Fibroblast of skin of left biceps (primary cell): ENCODE data around the gene LHFPL3.
"Not testable (repeated sequence)": the region's sequence is repeated elsewhere in the genome, so short reads cannot be mapped to it uniquely, and the experiment has no call there.

ENCODE experiments used
- DNase-seq, 2 experiments: peaks; one replicate each; pipeline ENCODE4 v3.0.0-alpha.2; 2013; ENCODE audit warnings: low read depth in 2 of 2

The LHFPL3 gene

DNA sequence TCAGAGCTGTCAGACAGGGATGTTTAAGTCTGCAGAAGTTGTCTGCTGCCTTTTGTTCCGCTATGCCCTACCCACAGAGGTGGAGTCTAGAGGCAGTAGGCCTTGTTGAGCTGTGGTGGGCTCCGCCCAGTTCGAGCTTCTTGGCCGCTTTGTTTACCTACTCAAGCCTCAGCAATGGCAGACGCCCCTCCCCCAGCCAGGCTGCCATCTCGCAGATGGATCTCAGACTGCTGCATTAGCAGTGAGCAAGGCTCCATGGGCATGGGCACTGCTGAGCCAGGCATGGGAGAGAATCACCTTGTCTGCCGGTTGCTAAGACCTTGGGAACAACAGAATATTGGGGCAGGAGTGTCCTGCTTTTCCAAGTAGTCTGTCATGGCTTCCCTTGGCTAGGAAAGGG is 267.2 kb downstream of the LHFPL3 start:
- not testable (repeated sequence) for DNase-seq

DNA sequence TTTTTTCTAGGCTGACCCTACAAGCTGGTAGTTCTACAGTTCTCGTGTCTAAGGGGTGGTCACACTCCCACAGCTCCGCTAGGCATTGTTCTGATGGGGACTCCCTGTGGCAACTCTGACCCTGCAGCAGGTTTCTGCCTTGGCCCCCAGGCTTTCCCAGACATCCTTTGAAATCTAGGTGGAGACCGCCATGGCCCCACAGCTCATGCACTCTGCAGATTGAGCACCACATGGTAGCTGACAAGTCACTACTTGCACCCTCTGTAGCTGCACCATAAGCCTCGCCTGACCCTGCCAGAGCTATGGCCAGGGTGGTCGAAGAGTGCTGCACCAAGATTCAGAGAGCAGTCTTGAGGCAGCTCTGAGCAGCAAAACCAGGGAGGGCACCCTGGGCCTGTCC is 275.6 kb downstream of the LHFPL3 start:
- no peak for DNase-seq

DNA sequence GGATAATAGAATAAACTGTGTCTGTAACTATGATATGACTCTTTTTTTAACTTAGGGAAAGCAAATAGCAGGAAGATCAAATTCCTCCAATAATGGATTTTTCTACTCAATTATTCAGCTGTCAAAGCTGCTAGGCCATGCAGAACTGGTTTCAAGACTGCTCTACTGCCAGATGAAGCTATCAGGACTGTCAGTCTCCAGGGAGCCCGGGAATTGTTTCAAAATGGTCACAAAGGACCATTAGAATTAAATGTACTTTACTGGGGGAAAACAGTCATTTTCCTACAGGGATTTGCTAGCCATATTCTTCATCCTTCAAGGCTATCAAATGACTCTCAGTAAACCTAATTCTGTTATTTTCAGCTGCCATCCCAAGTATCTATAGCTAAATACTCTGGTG is 276.3 kb downstream of the LHFPL3 start:
- no peak for DNase-seq

DNA sequence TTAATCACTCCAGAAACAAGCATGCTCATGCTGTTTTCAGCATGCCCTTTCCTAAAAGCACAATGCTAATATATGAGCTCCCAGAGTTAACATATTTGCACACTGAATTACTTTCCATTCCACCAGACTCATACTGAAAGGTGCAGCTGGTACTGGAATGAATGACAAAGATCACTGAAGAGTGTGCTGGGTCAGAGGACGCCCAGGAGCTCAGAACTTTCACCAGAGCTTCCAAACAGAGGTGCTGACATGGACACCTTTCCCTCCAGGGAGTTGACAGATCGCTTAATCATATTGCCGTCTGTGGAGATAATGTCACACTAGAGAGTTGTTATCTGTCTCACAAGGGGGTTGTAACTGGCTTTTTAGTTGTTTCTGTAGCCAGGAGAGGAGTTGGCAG is 292.9 kb downstream of the LHFPL3 start:
- DNase-seq = no peak

DNA sequence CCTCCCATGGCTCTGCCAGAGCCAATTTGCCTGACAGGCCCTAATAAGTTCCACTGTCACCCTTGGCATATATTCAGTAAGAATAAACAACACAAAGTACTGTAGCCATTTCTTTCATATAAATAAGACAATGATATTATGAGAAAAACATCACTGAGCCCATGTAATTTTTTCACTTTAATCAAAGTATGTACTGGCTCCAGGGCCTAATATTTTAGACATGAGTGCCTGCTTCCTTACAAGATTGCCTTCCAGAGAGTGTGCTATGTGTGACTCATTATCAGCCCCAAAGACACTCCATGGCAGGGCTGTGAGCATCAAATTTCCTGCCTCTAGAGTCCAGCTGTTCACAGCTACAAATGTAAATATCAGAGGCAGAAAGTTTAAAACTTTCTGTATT is 297.6 kb downstream of the LHFPL3 start:
- no peak for DNase-seq

DNA sequence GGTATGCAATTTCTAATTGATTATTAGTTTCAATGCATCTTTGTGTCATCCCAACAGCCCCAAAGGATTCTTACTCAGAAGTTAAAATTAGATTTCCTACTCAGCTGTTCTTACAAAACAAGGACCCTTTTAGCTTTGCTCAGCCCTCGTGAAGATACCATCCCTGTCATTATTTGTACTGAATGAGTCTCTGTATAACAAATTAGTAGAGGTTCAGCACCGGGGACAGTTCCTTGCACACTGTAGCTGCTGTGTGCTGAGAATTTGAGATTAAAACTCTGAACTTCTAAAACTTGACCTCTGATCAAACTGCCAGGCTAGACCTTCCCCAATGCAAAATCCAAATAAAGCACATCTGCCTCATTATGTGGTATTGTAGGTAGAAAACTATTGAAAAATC is 299.1 kb downstream of the LHFPL3 start:
- DNase-seq = peak in 1 of 2 experiments; percentile 1

DNA sequence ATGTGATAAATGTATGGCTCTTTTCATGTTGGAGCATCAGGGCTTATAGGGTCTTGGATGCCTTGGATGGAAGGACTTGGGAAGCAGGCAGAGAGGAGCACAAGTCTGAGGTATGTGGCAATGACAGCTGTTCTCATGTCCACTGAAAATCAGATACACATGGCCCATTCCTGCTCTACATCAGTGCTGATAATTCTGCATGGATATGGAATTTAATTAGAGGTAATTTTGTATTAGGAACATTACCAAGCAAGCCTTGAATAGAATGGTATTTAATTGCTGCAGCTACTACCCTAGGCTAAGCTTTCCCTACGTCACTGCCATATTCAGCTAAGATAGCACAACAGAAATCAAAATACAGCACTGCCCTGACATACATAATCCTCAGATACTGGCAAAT is 299.6 kb downstream of the LHFPL3 start:
- DNase-seq = no peak

DNA sequence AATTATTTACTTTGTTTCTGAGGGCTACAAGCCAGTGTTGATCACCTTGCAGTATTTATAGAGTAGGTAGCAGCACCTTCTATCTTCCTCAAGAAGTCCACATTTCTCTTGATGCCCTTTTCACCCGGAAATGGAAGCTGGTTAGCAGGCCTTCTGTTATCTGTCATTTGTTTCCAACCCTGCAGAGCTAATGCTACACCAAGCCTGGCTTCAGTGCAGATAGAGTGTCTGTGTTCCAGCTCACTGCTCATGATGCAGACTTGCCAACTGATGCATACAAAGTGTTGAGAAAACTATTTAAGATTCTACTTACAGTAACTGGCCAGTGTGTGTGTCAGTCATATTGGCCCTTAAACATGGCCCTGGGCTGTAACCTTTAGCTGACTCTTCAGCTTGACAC is 301.0 kb downstream of the LHFPL3 start:
- no peak for DNase-seq

DNA sequence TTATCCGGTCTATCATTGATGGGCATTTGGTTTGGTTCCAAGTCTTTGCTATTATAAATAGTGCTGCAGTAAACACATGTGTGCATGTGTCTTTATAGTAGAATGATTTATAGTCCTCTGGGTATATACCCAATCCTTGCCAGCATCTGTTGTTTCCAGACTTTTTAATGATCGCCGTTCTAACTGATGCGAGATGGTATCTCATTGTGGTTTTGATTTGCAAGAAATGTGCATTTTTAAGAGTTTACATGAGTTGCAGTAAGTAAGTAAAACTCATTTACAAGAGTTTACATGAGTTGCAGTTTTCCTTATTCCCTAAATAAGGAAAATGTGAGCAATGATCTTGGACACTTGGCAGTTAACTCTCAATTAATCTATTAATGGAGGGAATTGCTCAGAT is 312.1 kb downstream of the LHFPL3 start:
- no peak for DNase-seq

DNA sequence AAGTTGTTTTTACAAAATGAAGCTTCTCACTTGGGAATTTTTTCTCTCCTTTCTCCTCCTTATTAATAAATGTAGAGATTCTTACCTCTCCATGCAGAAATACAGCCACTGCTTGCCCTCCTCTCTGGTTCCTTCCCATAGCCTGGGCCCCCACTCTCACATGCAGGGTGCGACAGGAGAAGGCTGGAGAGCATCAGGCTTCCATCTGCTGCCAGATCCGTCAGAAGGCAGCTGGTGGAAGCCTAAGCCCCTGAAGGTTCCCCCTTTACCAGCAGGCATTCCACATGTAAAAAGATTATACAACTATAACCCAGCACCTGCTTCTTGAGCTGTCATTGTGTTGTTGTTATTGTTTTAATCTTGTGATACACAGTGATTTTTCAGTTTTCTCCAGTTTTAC is 314.2 kb downstream of the LHFPL3 start:
- no peak for DNase-seq

DNA sequence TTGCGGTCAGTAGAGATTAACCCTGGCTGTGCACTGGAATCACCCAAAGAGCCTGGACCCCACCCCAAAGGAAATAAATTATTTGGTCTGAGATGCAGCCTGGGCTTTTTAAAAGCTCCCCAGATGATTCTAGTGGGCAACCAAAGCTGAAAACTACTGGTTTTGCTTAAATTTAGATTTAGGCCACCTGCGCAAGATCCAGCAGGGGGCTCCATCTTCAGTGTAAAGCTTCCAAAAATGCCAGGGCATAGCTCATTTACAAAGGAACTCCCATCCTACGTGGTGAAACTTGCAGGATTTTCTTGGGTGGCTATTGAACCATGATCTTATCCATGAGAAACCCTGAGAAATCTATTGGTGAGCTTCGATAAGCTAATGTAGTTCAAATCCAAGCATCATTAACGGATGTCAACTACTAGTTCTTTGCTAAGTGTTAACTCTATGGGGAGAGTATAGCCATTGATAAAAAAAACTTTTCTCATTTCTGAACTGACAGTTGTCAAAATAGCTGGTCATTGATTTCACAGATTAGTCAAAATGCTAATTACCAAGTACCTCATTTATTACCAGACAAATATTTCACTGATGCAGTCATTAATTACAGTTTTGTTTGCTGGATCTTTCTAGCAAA is 315.3 kb downstream of the LHFPL3 start:
- DNase-seq = no peak

DNA sequence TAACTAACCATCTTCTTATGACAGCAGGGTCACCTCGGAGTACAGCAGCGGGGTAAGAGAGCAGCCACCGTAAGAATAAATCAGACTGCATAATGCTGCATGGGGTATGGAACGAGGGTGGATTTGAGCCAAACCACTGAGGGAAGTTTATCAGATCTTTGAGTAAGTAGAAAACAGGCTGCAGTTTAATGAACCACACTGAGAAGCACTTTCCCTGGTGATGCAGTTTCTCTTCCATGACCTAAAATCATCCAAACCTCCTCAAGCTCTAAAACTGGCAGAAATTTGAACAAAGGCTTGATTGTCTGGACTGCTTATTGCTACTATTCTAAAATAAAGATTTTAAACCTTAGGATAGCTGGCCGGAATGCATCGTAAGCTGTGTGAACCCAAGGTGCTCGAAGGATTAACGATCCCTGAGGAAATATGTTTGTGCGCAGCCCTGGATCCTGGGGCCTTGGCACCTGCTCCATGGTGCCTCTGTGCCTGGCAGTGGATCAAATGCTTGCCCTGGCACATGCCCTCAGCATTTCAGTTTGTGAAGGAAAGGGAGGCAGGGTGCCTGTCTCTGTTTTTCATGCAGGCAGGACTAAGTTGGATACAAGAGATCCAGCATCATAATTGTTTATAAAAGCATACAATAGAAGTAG is 322.7 kb downstream of the LHFPL3 start:
- DNase-seq = no peak

DNA sequence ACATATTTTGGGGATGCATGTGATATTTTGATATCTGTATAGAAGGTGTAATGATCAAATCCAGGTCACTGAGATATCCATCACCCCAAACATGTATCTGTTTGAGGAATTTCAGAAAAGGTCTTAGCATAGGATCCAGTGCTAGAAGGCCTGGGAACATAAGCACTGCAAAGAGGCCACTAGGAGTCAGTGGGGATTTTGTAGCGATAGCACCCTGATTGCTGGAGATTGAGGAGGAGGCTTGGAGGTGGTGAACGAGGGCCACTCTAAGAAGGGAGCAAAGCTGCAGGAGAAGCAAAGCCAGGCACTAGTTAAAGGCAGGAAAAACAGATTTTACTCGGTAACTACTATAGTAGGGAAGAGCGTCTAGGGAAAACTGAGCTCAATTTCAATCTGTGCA is 324.0 kb downstream of the LHFPL3 start:
- no peak for DNase-seq

DNA sequence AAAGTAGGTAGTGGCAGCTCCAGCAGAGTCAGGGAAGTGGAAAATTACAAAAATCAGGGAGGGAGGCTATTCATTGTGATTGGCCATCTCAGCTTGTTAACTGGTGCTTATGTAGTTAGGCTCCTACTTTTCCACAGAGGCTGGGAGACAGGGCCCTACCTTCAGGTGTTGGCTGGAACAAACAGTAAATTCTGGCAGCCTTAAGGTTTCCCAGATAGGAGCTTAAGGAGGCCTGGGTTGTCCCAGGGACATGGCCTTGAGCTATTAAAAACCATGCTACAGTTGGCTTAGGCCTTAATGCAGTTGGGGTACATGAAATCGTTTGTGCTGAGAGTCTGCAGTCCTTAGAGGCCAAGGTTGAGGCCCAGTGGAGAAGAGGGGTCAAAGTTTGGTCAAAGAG is 324.5 kb downstream of the LHFPL3 start:
- no peak for DNase-seq

DNA sequence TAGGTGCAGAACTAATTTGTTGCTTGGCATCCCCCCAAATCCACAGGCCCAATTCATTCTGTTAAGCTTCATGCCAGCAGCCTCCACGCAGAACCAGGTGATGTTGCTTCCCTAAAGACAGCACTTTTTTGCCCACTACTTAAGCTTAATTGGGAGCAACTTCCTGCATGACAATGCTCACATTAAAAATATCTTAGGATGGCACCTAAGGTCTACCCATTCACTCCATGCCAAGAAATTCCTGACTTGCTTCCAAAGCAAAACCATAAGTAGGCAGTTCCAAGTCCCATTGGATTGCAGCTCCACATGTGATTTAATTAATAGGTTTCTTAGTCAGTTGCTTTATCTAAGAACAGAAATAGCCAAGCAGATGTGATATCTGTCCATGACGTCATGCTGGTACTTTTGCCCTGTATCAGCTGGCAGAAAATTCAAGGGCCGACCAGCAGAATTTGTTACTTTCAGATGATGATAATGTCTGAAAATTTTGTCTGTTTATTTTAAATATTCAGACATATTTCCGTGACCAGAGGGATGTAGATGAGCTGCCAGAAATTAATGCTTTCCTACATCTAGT is 325.5 kb downstream of the LHFPL3 start:
- DNase-seq = no peak

DNA sequence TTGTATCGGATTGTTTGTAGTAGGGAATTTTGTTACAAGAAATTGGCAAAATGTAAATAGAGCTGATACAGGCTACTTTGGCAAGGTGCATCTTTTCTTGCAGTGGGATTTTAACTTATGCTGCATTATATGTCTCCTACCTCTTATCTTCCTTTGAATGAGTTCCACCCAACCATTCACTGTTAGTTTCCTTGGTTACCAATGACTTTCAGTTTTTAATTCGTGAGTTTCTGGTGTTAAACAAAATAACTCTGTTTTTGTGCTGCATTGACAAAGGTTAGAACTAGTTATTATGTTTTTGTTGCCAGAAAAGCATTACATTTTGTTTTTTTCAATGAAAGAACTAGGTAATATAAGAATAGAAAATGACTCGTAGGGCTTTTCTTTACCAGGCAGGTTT is 327.2 kb downstream of the LHFPL3 start:
- no peak for DNase-seq

DNA sequence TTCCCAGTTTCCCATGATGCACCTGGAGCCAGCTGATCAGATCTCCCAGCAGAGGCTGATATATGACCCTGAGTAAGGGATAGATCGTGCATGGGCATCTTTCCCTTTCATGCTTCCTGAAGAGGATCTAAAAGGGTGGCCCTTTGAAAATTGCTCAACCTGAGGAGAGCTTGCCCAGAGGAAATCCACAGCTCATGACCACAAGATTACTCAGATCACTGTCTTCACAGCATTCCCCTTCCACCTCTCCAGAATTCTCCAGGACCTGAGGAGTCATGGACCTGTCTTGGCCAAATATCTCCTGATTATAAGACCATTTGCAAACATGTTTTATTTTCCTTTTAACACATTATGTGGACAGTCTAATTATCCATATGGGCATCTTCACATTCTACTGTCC is 328.1 kb downstream of the LHFPL3 start:
- DNase-seq = no peak

DNA sequence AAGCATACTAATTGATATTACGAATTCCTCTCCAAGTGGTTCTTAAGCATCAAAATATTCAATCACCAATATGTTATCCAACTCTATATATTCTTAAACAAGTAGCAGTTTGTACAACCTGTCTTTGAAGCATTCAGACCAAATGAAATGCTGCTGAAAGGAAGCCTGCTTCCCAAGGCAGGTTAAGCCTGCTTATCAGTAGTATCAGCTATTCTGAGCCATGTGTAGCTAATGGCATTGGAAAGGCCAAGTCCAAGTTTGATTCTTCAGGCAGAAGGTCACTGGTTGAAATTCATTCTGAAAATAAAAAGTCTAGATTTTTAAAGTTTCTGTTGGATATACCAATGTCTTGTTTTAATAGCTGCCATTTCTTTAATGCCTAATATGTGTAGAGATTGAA is 328.7 kb downstream of the LHFPL3 start:
- DNase-seq = no peak

DNA sequence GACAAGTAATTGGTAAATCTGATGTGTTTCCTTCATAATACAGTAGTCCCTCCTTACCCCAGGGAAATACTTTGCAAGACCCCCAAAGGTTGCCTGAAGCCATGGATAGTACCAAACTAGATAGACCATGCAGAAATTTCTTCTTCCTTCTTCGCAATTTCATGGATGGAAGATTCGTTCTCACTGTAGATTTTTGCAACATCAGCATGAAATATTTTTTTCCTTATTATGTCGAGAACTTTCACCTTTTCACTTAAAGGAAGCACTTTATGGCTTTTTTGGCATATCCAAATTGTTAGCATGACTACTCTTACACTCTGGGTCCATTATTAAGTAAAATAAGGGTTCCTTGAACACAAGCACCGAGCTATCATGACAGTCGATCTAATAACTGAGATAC is 333.2 kb downstream of the LHFPL3 start:
- DNase-seq = no peak

DNA sequence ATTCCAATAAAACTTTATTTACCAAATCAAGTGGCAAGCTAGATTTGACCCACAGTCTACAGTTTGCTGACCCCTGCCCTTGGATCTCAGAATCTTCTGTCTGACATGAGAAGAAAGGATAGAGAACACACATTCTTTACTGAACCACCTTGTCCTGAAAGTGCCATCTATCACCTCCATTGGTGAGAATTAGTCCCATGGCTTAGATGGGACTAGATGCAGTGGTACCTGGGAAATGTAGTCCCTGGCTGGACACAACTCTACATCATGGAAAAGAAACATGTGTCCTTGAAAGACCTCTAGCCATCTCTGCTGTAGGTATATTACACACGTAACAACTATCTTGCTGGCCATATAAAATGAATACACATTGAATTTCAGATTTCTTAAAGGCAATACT is 336.2 kb downstream of the LHFPL3 start:
- no peak for DNase-seq

DNA sequence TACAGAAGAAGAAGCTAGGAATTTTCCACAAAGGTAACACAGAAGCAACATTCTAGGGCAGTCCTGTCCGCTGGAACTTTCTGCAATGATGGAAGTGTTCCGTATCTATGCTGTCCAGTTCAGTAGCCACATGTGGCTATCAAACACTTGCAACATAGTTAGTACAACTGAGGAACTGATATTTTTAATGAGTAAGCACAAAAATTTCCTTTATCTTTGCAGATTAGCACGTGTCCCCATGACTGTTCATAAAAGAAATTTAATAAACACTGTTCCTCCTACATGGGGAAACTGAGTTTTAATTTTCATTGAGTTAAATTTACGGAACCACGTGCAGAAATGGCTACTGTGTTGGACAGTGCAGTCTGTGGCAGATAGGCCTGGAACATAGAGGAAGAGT is 349.2 kb downstream of the LHFPL3 start:
- no peak for DNase-seq

DNA sequence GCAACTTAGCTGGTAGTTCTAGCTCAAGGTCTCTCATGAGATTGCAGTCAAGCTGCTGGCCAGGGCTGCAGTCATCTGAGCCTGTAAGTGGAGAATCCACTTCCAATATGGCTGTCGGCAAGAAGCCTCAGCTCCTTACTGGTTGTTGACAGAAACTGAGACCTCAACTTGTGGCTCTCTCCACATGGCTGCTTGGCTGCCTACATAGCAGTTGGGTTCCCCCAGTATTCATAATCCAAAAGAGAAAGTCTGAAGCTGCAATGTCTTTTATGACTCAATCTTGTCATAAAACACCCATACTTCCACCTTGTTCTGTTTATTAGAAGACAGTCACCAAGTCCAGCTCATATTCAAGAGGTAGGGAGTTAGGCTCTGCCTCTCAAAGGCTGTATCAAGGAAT is 350.7 kb downstream of the LHFPL3 start:
- no peak for DNase-seq

DNA sequence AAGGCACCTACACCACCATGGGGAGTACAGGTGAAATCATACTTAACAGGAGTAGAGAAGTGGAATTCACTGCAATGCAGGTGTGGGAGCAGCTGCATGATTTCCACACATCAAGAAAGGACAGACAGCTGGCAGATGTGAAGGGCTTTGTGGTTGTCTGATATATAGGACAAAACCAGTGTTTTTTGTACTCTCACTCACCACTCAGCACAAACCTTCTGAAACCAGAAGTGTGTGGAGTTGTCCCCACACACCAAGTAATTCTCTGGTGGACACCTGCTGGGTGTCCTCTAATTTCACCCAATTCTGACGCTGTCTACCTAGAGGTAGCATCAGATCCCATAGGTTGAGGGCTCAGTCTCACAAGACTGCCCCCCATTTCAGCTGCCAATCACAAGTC is 357.9 kb downstream of the LHFPL3 start:
- DNase-seq = no peak

DNA sequence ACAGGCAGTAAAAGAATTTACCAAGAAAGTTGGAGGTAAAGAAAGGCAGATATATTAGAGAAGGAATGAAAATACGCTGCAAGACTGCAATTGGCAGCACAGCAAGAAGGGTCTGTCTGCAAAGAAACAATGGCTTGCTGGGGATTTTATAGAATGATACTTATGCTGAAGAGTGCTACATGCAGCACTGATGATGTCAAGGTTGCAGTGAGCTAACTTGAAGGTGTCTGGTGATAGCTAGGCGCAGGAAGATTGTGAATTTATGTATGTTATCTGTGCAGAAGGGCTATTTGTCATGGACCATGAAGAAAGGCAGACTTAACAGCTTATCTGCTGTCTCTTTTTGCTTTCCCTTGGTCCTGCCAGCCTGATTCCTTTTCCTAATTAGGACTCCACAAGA is 366.3 kb downstream of the LHFPL3 start:
- DNase-seq = no peak
